ENCODE measurements around the gene ACOT11.
A peak's percentile ranks its signal among the peaks of the same experiment; 100 is the strongest.
"Not testable (repeated sequence)": the region's sequence is repeated elsewhere in the genome, so short reads cannot be mapped to it uniquely, and the experiment has no call there.

ACOT11 gene

DNA sequence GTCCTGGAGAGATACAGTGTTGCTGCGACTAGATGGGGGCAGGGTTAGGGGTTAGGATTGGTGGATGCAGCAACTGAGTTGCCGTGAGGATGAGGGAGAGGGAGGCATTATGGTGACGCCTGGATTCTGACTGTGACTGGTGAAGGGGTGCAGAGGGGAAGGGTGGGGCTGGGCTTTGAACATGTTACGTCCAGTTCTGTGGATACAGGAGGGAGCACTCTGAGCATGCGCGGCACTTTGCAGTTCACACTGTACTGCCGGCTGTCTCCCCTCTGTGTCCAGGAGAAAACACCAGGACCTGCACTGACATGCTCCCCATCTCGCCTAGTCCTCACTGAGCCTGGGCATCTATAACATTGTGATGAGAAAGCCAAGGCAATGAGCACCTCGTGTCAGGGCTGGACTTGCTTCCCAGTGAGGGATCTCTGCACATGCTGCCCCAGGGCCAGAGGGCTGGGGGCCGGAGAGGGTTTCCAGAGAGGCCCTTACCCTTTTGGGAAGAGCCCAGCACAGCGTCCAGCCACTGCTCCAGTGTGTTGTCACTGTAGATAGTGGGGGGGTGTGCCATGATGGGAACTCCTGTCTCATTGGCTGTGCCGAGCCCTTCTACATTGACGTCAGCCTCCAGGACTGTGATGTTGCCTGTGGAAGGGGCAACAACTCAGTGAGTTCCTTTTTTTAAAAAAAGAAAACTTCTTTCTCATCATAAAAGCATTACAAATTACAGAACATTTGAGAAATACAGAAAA is 67.7 kb downstream of the ACOT11 start:
- Histone ChIP-seq H3K36me3 (ENCODE audit: control insufficient read depth in 2 of 2, insufficient read depth in 2 of 2, low read length in 2 of 2) (no peaks in the 10 kb centered on the region), H3K4me3 (ENCODE audit: low read length in 2 of 2) (no peak overlapping the region), H3K9me3 (ENCODE audit: control insufficient read depth in 2 of 2, low read length in 2 of 2) (no peaks in the 10 kb centered on the region)

DNA sequence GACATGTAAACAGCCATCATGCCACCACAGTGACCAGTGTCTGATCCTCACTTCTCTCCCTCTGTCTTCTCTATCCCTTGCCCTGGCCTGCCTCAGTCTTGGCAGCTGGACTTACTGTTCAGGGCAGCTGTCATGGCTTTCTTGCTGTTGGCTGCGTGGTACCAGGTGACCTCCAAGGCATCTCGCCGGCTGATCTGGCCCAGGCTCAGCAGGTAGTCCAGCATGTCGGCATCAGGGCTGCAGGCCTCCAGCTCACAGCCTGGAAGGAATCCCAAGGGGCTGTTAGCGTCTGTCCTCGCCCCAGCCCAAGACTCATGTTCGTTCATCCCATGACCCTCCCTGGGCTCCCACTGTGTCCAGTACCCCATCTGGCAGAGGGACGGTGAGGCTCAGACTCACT is 71.7 kb downstream of the ACOT11 start:
- H3K9ac ChIP-seq (ENCODE audit: low read depth in 1 of 2, low read length in 2 of 2) = no peak overlapping the region
- H3K4me3 ChIP-seq (ENCODE audit: low read length in 2 of 2) = no peak overlapping the region
- H3K4me1 ChIP-seq (ENCODE audit: control insufficient read depth in 2 of 2, insufficient read depth in 2 of 2, low read length in 2 of 2) = peaks cover 2 to 10% of the 10 kb centered on the region in 2 donors
- H3K27ac ChIP-seq (ENCODE audit: low read depth in 2 of 2, low read length in 2 of 2) = no peak overlapping the region
- no peaks in the 10 kb centered on the region for H3K36me3 ChIP-seq (ENCODE audit: control insufficient read depth in 2 of 2, insufficient read depth in 2 of 2, low read length in 2 of 2)
- no peaks in the 10 kb centered on the region for H3K9me3 ChIP-seq (ENCODE audit: control insufficient read depth in 2 of 2, low read length in 2 of 2)
- no peaks in the 10 kb centered on the region for H3K27me3 ChIP-seq (ENCODE audit: control insufficient read depth in 2 of 2, insufficient read depth in 2 of 2, low read length in 2 of 2)

More for the DNA sequence above, 67.7 kb downstream of the ACOT11 start:
- no peaks in the 10 kb centered on the region for H3K4me1 ChIP-seq (ENCODE audit: control insufficient read depth in 2 of 2, insufficient read depth in 2 of 2, low read length in 2 of 2)
- H3K27me3 ChIP-seq (ENCODE audit: control insufficient read depth in 2 of 2, insufficient read depth in 2 of 2, low read length in 2 of 2) = no peaks in the 10 kb centered on the region
- H3K27ac ChIP-seq (ENCODE audit: low read depth in 2 of 2, low read length in 2 of 2) = no peak overlapping the region
- H3K9ac ChIP-seq (ENCODE audit: low read depth in 1 of 2, low read length in 2 of 2) = no peak overlapping the region

DNA sequence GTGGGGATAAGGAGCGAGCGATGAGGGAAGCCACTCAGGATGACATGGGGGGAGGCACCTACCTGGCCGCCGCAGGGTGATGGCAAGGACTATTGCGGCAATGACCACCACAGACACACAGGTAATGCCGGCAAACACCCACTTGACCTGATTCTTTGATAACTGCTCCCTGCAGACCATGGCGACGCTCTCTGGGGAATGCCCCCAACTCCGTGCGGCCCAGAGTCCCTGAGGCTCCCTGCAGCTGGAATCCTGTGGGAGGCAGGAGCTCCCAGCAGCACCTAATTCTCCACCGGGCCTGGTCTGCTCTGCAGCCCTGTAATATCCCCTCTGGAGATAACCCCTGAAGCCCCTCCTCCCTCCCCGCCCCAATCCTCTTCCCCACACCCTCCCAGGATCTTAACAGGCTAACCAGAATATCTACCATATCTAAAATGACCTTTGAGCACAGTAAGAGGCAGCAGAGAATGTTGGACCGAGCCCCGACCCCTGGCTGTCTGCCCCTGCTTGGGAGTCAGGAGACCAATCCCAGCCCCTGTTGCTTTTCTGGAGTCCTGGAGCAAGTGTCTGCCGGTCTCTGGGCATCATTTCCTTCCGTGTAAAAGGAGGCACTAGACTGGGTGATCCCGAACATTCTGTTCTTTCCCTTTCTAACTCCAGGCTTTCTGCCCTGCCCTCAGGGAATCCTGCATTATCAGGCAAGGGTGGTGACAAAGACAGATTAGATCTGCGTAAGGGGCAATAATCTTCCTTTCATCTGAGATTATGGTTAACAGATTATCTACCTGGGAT is 75.4 kb downstream of the ACOT11 start, which contains the start of gene FAM151A:
FAM151A (minus strand) TSS at position 310 of the 792 bp plus-strand sequence; CDS start at position 180, 130 bp downstream.
- no peak within 1 kb of the TSS for H3K9ac ChIP-seq (ENCODE audit: low read depth in 1 of 2, low read length in 2 of 2)
- no peaks in the 10 kb centered on the region for H3K27me3 ChIP-seq (ENCODE audit: control insufficient read depth in 2 of 2, insufficient read depth in 2 of 2, low read length in 2 of 2)
- no peak within 1 kb of the TSS for H3K4me3 ChIP-seq (ENCODE audit: low read length in 2 of 2)
- H3K36me3 ChIP-seq (ENCODE audit: control insufficient read depth in 2 of 2, insufficient read depth in 2 of 2, low read length in 2 of 2) = no peaks in the 10 kb centered on the region
- H3K4me1 ChIP-seq (ENCODE audit: control insufficient read depth in 2 of 2, insufficient read depth in 2 of 2, low read length in 2 of 2) = peaks cover 2 to 10% of the 10 kb centered on the region in 2 donors
- peak within 1 kb of the TSS; percentile 35 to 59 for H3K27ac ChIP-seq (ENCODE audit: low read depth in 2 of 2, low read length in 2 of 2)
- H3K9me3 ChIP-seq (ENCODE audit: control insufficient read depth in 2 of 2, low read length in 2 of 2) = no peaks in the 10 kb centered on the region

DNA sequence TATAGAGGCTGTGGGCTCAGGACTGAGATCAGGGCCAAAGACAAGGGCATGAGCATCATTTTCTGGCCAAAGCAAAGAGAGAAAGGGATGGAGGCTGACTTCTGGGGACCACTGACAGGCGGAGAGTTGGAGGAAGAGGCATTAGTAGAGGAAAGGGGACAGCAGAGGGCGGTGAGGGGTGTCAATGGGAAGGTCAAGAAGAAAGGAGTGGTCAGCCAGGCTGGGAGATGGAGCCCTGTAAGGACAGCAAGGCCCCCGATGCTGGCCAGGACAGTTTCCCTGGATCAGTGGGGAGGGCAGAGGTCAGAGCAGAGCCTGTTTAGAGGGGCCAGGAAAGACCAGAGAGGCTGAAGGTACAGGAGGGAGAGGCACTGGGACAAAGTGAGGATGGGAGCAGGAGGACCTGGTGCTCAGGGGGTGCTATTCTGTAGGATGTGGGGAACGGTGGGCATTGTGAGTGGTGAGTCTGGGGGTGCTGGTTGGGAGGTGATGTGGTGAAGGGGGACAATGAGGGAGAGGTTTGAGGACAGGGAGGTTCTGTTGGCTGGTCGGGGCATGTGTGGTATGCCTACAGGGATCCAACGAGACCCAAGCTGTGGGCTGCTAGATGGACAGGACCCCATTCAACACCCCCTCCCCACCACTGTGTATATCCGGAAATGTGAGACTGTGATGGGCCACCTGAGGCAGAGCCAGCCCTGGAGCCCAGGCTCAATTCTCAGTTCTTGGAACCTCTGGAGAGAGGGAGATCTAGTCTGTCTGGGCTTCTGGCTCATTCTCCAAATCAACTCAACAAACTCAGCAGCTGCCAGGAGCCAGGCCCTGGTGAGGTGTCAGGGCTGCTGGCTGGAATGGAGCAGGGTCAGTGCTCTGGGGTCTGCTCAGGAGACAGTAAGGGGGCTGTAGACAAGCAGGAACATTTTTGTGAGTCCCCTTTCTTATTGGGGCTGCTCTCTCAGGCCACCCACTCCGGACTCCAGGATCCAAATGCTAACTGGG is 76.7 kb downstream of the ACOT11 start:
- Histone ChIP-seq H3K27ac (ENCODE audit: low read depth in 2 of 2, low read length in 2 of 2) (no peak overlapping the region), H3K9ac (ENCODE audit: low read depth in 1 of 2, low read length in 2 of 2) (peak overlapping the region in 1 of 2 donors; percentile 6), H3K4me1 (ENCODE audit: control insufficient read depth in 2 of 2, insufficient read depth in 2 of 2, low read length in 2 of 2) (peaks cover 2 to 10% of the 10 kb centered on the region in 2 donors), H3K9me3 (ENCODE audit: control insufficient read depth in 2 of 2, low read length in 2 of 2) (no peaks in the 10 kb centered on the region), H3K27me3 (ENCODE audit: control insufficient read depth in 2 of 2, insufficient read depth in 2 of 2, low read length in 2 of 2) (no peaks in the 10 kb centered on the region), H3K4me3 (ENCODE audit: low read length in 2 of 2) (no peak overlapping the region), H3K36me3 (ENCODE audit: control insufficient read depth in 2 of 2, insufficient read depth in 2 of 2, low read length in 2 of 2) (no peaks in the 10 kb centered on the region)

DNA sequence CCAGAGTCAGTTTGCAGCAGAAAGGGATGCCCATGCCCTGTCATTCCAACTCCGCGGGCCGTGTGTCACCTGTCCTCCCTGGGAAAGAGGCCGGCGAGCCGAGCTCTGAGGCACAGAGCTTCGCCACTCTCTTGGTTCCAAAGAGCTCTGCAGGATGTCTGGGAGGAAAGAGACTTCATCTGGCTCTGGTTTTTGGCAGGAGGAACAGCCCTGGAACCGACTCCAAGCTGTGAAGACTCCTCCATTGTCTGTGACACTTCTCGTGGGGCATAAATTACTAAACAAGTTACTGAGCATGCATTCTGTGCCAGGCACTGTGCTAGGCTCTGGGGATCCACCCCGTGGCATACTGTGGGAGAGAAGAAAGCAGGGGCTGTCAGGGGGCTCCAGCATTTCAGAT is 79.2 kb downstream of the ACOT11 start:
- no peak overlapping the region for H3K27ac ChIP-seq (ENCODE audit: low read depth in 2 of 2, low read length in 2 of 2)
- H3K4me3 ChIP-seq (ENCODE audit: low read length in 2 of 2) = no peak overlapping the region
- H3K9me3 ChIP-seq (ENCODE audit: control insufficient read depth in 2 of 2, low read length in 2 of 2) = no peaks in the 10 kb centered on the region
- no peak overlapping the region for H3K9ac ChIP-seq (ENCODE audit: low read depth in 1 of 2, low read length in 2 of 2)
- H3K4me1 ChIP-seq (ENCODE audit: control insufficient read depth in 2 of 2, insufficient read depth in 2 of 2, low read length in 2 of 2) = peaks cover 2 to 10% of the 10 kb centered on the region in 2 donors
- no peaks in the 10 kb centered on the region for H3K27me3 ChIP-seq (ENCODE audit: control insufficient read depth in 2 of 2, insufficient read depth in 2 of 2, low read length in 2 of 2)
- no peaks in the 10 kb centered on the region for H3K36me3 ChIP-seq (ENCODE audit: control insufficient read depth in 2 of 2, insufficient read depth in 2 of 2, low read length in 2 of 2)

DNA sequence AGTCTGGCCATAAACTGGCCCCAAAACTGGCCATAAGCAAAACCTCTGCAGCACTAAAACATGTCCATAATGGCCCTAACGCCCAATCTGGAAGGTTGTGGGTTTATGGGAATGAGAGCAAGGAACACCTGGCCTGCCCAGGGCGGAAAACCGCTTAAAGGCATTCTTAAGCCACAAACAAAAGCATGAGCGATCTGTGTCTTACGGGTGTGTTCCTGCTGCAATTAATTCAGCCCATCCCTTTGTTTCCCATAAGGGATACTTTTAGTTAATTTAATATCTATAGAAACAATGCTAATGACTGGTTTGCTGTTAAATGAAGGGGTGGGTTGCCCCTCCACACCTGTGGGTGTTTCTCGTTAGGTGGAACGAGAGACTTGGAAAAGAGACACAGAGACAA is 87.8 kb downstream of the ACOT11 start:
- peaks cover 11 to 14% of the 10 kb centered on the region in 2 donors for H3K4me1 ChIP-seq (ENCODE audit: control insufficient read depth in 2 of 2, insufficient read depth in 2 of 2, low read length in 2 of 2)
- not testable (repeated sequence) for H3K27me3 ChIP-seq (ENCODE audit: control insufficient read depth in 2 of 2, insufficient read depth in 2 of 2, low read length in 2 of 2); H3K36me3 ChIP-seq (ENCODE audit: control insufficient read depth in 2 of 2, insufficient read depth in 2 of 2, low read length in 2 of 2); H3K9ac ChIP-seq (ENCODE audit: low read depth in 1 of 2, low read length in 2 of 2); H3K9me3 ChIP-seq (ENCODE audit: control insufficient read depth in 2 of 2, low read length in 2 of 2); H3K27ac ChIP-seq (ENCODE audit: low read depth in 2 of 2, low read length in 2 of 2); H3K4me3 ChIP-seq (ENCODE audit: low read length in 2 of 2)

DNA sequence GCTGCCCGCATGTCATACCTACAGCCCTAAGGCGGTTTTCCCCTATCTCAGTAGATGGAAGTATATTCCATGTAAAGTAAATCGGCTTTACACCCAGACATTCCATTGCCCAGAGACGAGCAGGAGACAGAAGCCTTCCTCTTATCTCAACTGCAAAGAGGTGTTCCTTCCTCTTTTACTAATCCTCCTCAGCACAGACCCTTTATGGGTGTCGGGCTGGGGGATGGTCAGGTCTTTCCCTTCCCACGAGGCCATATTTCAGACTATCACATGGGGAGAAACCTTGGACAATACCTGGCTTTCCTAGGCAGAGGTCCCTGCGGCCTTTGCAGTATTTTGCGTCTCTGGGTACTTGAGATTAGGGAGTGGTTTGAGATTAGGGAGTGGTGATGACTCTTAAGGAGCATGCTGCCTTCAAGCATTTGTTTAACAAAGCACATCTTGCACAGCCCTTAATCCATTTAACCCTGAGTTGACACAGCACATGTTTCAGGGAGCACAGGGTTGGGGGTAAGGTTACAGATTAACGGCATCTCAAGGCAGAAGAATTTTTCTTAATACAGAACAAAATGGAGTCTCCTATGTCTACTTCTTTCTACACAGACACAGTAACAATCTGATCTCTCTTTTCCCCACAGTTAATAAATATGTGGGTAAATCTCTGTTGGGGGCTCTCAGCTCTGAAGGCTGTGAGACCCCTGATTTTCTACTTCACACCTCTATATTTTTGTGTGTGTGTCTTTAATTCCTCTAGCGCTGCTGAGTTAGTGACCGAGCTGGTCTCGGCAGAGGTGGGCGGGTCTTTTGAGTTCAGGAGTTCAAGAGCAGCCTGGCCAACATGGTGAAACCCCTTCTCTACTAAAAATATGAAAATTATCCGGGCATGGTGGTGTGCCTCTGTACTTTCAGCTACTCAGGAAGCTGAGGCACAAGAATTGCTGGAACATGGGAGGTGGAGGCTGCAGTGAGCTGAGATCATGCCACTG is 88.7 kb downstream of the ACOT11 start:
- not testable (repeated sequence) for H3K27me3 ChIP-seq (ENCODE audit: control insufficient read depth in 2 of 2, insufficient read depth in 2 of 2, low read length in 2 of 2); H3K4me3 ChIP-seq (ENCODE audit: low read length in 2 of 2); H3K36me3 ChIP-seq (ENCODE audit: control insufficient read depth in 2 of 2, insufficient read depth in 2 of 2, low read length in 2 of 2)

DNA sequence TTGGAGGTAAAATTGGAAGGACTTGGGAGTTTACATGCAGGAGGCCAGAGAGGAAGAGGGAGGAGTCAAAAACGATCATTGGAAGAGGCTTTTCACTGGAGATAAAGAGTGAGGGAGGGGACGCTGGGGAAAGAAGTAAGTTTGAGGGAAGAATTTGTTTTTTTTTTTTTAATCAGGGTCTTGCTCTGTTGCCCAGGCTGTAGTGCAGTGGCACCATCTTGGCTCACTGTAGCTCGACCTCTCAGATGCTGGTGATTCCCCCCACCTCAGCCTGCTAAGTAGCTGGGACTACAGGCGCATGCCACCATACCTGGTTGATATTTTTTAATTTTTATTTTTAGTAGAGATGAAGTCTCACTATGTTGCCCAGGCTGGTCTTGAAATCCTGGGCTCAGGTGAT is 92.3 kb downstream of the ACOT11 start:
- Histone ChIP-seq H3K9me3 (ENCODE audit: control insufficient read depth in 2 of 2, low read length in 2 of 2) (peaks cover 5 to 7% of the 10 kb centered on the region in 2 donors), H3K9ac (ENCODE audit: low read depth in 1 of 2, low read length in 2 of 2) (peak overlapping the region in 1 of 2 donors; percentile 60), H3K27me3 (ENCODE audit: control insufficient read depth in 2 of 2, insufficient read depth in 2 of 2, low read length in 2 of 2) (no peaks in the 10 kb centered on the region), H3K27ac (ENCODE audit: low read depth in 2 of 2, low read length in 2 of 2) (peak overlapping the region; percentile 89 to 91), H3K4me3 (ENCODE audit: low read length in 2 of 2) (peak overlapping the region in 1 of 2 donors; percentile 5), H3K4me1 (ENCODE audit: control insufficient read depth in 2 of 2, insufficient read depth in 2 of 2, low read length in 2 of 2) (peaks cover 18 to 30% of the 10 kb centered on the region in 2 donors), H3K36me3 (ENCODE audit: control insufficient read depth in 2 of 2, insufficient read depth in 2 of 2, low read length in 2 of 2) (no peaks in the 10 kb centered on the region)

More for the DNA sequence above, 88.7 kb downstream of the ACOT11 start:
- not testable (repeated sequence) for H3K9me3 ChIP-seq (ENCODE audit: control insufficient read depth in 2 of 2, low read length in 2 of 2); H3K9ac ChIP-seq (ENCODE audit: low read depth in 1 of 2, low read length in 2 of 2); H3K27ac ChIP-seq (ENCODE audit: low read depth in 2 of 2, low read length in 2 of 2)
- peaks cover 17 to 24% of the 10 kb centered on the region in 2 donors for H3K4me1 ChIP-seq (ENCODE audit: control insufficient read depth in 2 of 2, insufficient read depth in 2 of 2, low read length in 2 of 2)

All from mucosa of rectum (tissue), 2 donors.